Measurements from ENCODE around the gene C5AR2.

C5AR2 gene

GRCh38 chr19:47310819-47311218 lies 21.2 kb upstream of the C5AR2 start:
- Histone ChIP-seq H3K27me3 (ENCODE audit: control insufficient read depth in 3 of 3, insufficient read depth in 3 of 3, low read depth in 1 of 3, low read length in 3 of 3) (no peaks in the 10 kb centered on the region), H2BK5ac (ENCODE audit: low read length) (no peak overlapping the region), H3K18ac (ENCODE audit: low read length) (no peak overlapping the region), H3K4ac (ENCODE audit: low read length) (no peak overlapping the region), H3K14ac (ENCODE audit: low read length) (no peak overlapping the region), H4K8ac (ENCODE audit: low read depth, low read length) (no peak overlapping the region), H3K9me3 (replicated peaks in 1 of 2; ENCODE audit: control insufficient read depth in 2 of 2, insufficient read depth in 1 of 2, low read depth in 1 of 2, low read length in 2 of 2) (no peaks in the 10 kb centered on the region), H2BK15ac (ENCODE audit: low read length) (no peak overlapping the region), H4K91ac (ENCODE audit: low read depth, low read length, poor library complexity) (no peak overlapping the region), H2BK120ac (ENCODE audit: low read depth, low read length) (no peak overlapping the region), H2AK5ac (ENCODE audit: low read depth, low read length) (no peak overlapping the region), H2BK12ac (ENCODE audit: low read length) (no peak overlapping the region), H2AFZ (ENCODE audit: low read length) (no peak overlapping the region), H3K36me3 (replicated peaks in 1 of 2; ENCODE audit: control insufficient read depth in 2 of 2, insufficient read depth in 2 of 2, low read length in 2 of 2) (no peaks in the 10 kb centered on the region), H3K23ac (ENCODE audit: low read depth, low read length, poor library complexity) (no peak overlapping the region), H3K9ac (ENCODE audit: low read depth, low read length, poor library complexity) (no peak overlapping the region), H3K4me3 (ENCODE audit: low read length in 2 of 2) (no peak overlapping the region), H3K4me2 (ENCODE audit: insufficient read depth, low read length, poor library complexity, severe bottlenecking) (no peak overlapping the region), H3K79me1 (ENCODE audit: low read depth, low read length) (no peaks in the 10 kb centered on the region), H3K4me1 (ENCODE audit: control insufficient read depth in 2 of 2, insufficient read depth in 1 of 2, low read depth in 1 of 2, low read length in 2 of 2) (no peaks in the 10 kb centered on the region), H3K27ac (replicated peaks; ENCODE audit: low read length) (no peak overlapping the region)
- DNase-seq (ENCODE audit: low spot score), result no peak
- no CpG with 5 or more reads among the region's 5 CpGs for WGBS, 2 donors (ENCODE audit: extremely low coverage in 2 of 2, insufficient read length in 2 of 2, insufficient replicate concordance in 1 of 2)

- H3K36me3 ChIP-seq (replicated peaks in 1 of 2; ENCODE audit: control insufficient read depth in 2 of 2, insufficient read depth in 2 of 2, low read length in 2 of 2), result no peaks in the 10 kb centered on the region
- H3K14ac ChIP-seq (ENCODE audit: low read length), result no peak overlapping the region
- H4K8ac ChIP-seq (ENCODE audit: low read depth, low read length), result no peak overlapping the region
- H2BK5ac ChIP-seq (ENCODE audit: low read length), result no peak overlapping the region
- no peaks in the 10 kb centered on the region for H3K4me1 ChIP-seq (ENCODE audit: control insufficient read depth in 2 of 2, insufficient read depth in 1 of 2, low read depth in 1 of 2, low read length in 2 of 2)
- no peak overlapping the region for H2AFZ ChIP-seq (ENCODE audit: low read length)
- no peak overlapping the region for H4K91ac ChIP-seq (ENCODE audit: low read depth, low read length, poor library complexity)
- no peak overlapping the region for H3K4ac ChIP-seq (ENCODE audit: low read length)
- no peaks in the 10 kb centered on the region for H3K79me1 ChIP-seq (ENCODE audit: low read depth, low read length)
- H3K4me3 ChIP-seq (ENCODE audit: low read length in 2 of 2), result no peak overlapping the region
- no peak overlapping the region for H2BK15ac ChIP-seq (ENCODE audit: low read length)
- H3K9me3 ChIP-seq (replicated peaks in 1 of 2; ENCODE audit: control insufficient read depth in 2 of 2, insufficient read depth in 1 of 2, low read depth in 1 of 2, low read length in 2 of 2), result no peaks in the 10 kb centered on the region
- no peak overlapping the region for H3K18ac ChIP-seq (ENCODE audit: low read length)
- DNase-seq (ENCODE audit: low spot score), result no peak
- H3K23ac ChIP-seq (ENCODE audit: low read depth, low read length, poor library complexity), result no peak overlapping the region
- no CpG with 5 or more reads among the region's 5 CpGs for WGBS, 2 donors (ENCODE audit: extremely low coverage in 2 of 2, insufficient read length in 2 of 2, insufficient replicate concordance in 1 of 2)
- H3K9ac ChIP-seq (ENCODE audit: low read depth, low read length, poor library complexity), result no peak overlapping the region
- H3K27ac ChIP-seq (replicated peaks; ENCODE audit: low read length), result no peak overlapping the region
- no peak overlapping the region for H2BK12ac ChIP-seq (ENCODE audit: low read length)
- H3K27me3 ChIP-seq (ENCODE audit: control insufficient read depth in 3 of 3, insufficient read depth in 3 of 3, low read depth in 1 of 3, low read length in 3 of 3), result no peaks in the 10 kb centered on the region
- no peak overlapping the region for H2BK120ac ChIP-seq (ENCODE audit: low read depth, low read length)
- no peak overlapping the region for H3K4me2 ChIP-seq (ENCODE audit: insufficient read depth, low read length, poor library complexity, severe bottlenecking)
- no peak overlapping the region for H2AK5ac ChIP-seq (ENCODE audit: low read depth, low read length)
Measured at GRCh38 chr19:47312366-47313006, 19.5 kb upstream of the C5AR2 start.

- no CpG with 5 or more reads among the region's 10 CpGs for WGBS, 2 donors (ENCODE audit: extremely low coverage in 2 of 2, insufficient read length in 2 of 2, insufficient replicate concordance in 1 of 2)
- no peaks in the 10 kb centered on the region for H3K36me3 ChIP-seq (replicated peaks in 1 of 2; ENCODE audit: control insufficient read depth in 2 of 2, insufficient read depth in 2 of 2, low read length in 2 of 2)
- H3K9ac ChIP-seq (ENCODE audit: low read depth, low read length, poor library complexity), result peak overlapping the region; percentile 9
- no peak overlapping the region for H2BK12ac ChIP-seq (ENCODE audit: low read length)
- H4K8ac ChIP-seq (ENCODE audit: low read depth, low read length), result no peak overlapping the region
- H2AFZ ChIP-seq (ENCODE audit: low read length), result no peak overlapping the region
- no peak overlapping the region for H3K14ac ChIP-seq (ENCODE audit: low read length)
- H3K27ac ChIP-seq (replicated peaks; ENCODE audit: low read length), result no peak overlapping the region
- no peaks in the 10 kb centered on the region for H3K27me3 ChIP-seq (ENCODE audit: control insufficient read depth in 3 of 3, insufficient read depth in 3 of 3, low read depth in 1 of 3, low read length in 3 of 3)
- no peak overlapping the region for H2AK5ac ChIP-seq (ENCODE audit: low read depth, low read length)
- no peaks in the 10 kb centered on the region for H3K79me1 ChIP-seq (ENCODE audit: low read depth, low read length)
- H3K4me3 ChIP-seq (ENCODE audit: low read length in 2 of 2), result no peak overlapping the region
- no peak overlapping the region for H3K23ac ChIP-seq (ENCODE audit: low read depth, low read length, poor library complexity)
- H2BK5ac ChIP-seq (ENCODE audit: low read length), result no peak overlapping the region
- H2BK120ac ChIP-seq (ENCODE audit: low read depth, low read length), result no peak overlapping the region
- no peaks in the 10 kb centered on the region for H3K9me3 ChIP-seq (replicated peaks in 1 of 2; ENCODE audit: control insufficient read depth in 2 of 2, insufficient read depth in 1 of 2, low read depth in 1 of 2, low read length in 2 of 2)
- no peak overlapping the region for H3K18ac ChIP-seq (ENCODE audit: low read length)
- no peak overlapping the region for H4K91ac ChIP-seq (ENCODE audit: low read depth, low read length, poor library complexity)
- DNase-seq (ENCODE audit: low spot score), result no peak
- no peaks in the 10 kb centered on the region for H3K4me1 ChIP-seq (ENCODE audit: control insufficient read depth in 2 of 2, insufficient read depth in 1 of 2, low read depth in 1 of 2, low read length in 2 of 2)
- no peak overlapping the region for H3K4ac ChIP-seq (ENCODE audit: low read length)
- H3K4me2 ChIP-seq (ENCODE audit: insufficient read depth, low read length, poor library complexity, severe bottlenecking), result no peak overlapping the region
- H2BK15ac ChIP-seq (ENCODE audit: low read length), result no peak overlapping the region
Measured at GRCh38 chr19:47313754-47314295, 18.1 kb upstream of the C5AR2 start.

GRCh38 chr19:47315125-47315821 lies 16.7 kb upstream of the C5AR2 start:
- H3K14ac ChIP-seq (ENCODE audit: low read length), result no peak overlapping the region
- no peak for DNase-seq (ENCODE audit: low spot score)
- no peak overlapping the region for H2AK5ac ChIP-seq (ENCODE audit: low read depth, low read length)
- no peaks in the 10 kb centered on the region for H3K9me3 ChIP-seq (replicated peaks in 1 of 2; ENCODE audit: control insufficient read depth in 2 of 2, insufficient read depth in 1 of 2, low read depth in 1 of 2, low read length in 2 of 2)
- no peak overlapping the region for H3K4ac ChIP-seq (ENCODE audit: low read length)
- no peak overlapping the region for H4K91ac ChIP-seq (ENCODE audit: low read depth, low read length, poor library complexity)
- H2BK5ac ChIP-seq (ENCODE audit: low read length), result no peak overlapping the region
- no peak overlapping the region for H3K4me3 ChIP-seq (ENCODE audit: low read length in 2 of 2)
- H3K27ac ChIP-seq (replicated peaks; ENCODE audit: low read length), result no peak overlapping the region
- H3K18ac ChIP-seq (ENCODE audit: low read length), result no peak overlapping the region
- H3K79me1 ChIP-seq (ENCODE audit: low read depth, low read length), result no peaks in the 10 kb centered on the region
- H3K4me2 ChIP-seq (ENCODE audit: insufficient read depth, low read length, poor library complexity, severe bottlenecking), result no peak overlapping the region
- H3K36me3 ChIP-seq (replicated peaks in 1 of 2; ENCODE audit: control insufficient read depth in 2 of 2, insufficient read depth in 2 of 2, low read length in 2 of 2), result no peaks in the 10 kb centered on the region
- H2BK12ac ChIP-seq (ENCODE audit: low read length), result no peak overlapping the region
- H3K27me3 ChIP-seq (ENCODE audit: control insufficient read depth in 3 of 3, insufficient read depth in 3 of 3, low read depth in 1 of 3, low read length in 3 of 3), result no peaks in the 10 kb centered on the region
- H4K8ac ChIP-seq (ENCODE audit: low read depth, low read length), result no peak overlapping the region
- no peak overlapping the region for H2BK15ac ChIP-seq (ENCODE audit: low read length)
- no peaks in the 10 kb centered on the region for H3K4me1 ChIP-seq (ENCODE audit: control insufficient read depth in 2 of 2, insufficient read depth in 1 of 2, low read depth in 1 of 2, low read length in 2 of 2)
- H3K9ac ChIP-seq (ENCODE audit: low read depth, low read length, poor library complexity), result no peak overlapping the region
- no CpG with 5 or more reads among the region's 12 CpGs for WGBS, 2 donors (ENCODE audit: extremely low coverage in 2 of 2, insufficient read length in 2 of 2, insufficient replicate concordance in 1 of 2)
- H3K23ac ChIP-seq (ENCODE audit: low read depth, low read length, poor library complexity), result no peak overlapping the region
- no peak overlapping the region for H2BK120ac ChIP-seq (ENCODE audit: low read depth, low read length)
- H2AFZ ChIP-seq (ENCODE audit: low read length), result no peak overlapping the region

All from neuronal stem cell (in vitro differentiated cells).